Transverse colon (tissue), 4 donors: ENCODE measurements around the gene STOX1.

Experiments
- CTCF ChIP-seq, 5 experiments: fragments of 200-600 bp in 3 of 5; fragments of 450-650 bp in 2 of 5; sonication (generic) in 3 of 5; IDR thresholded peaks; 1 replicate in 2 of 5; 2 replicates in 3 of 5; pipeline ENCODE4 v1.5.1; 2016 to 2017; ENCODE audit warnings: antibody characterized with exemption in 5 of 5, inconsistent platforms in 3 of 5, mild to moderate bottlenecking in 2 of 5, moderate library complexity in 1 of 5
- EP300 ChIP-seq: sonication (generic); formaldehyde crosslinking; IDR thresholded peaks from one replicate; pipeline ENCODE4 v1.6.1; 2017; ENCODE audit warnings: antibody characterized with exemption, low read depth
- POLR2A ChIP-seq: fragments of 450-650 bp; IDR thresholded peaks from one replicate; pipeline ENCODE4 v1.6.1; 2016; ENCODE audit warnings: antibody characterized with exemption, mild to moderate bottlenecking, moderate library complexity
- POLR2AphosphoS5 ChIP-seq, 3 donors: sonication (generic); formaldehyde crosslinking; IDR thresholded peaks; one replicate each; pipeline ENCODE4 v1.6.1; 2016; ENCODE audit warnings: antibody characterized with exemption in 3 of 3

GRCh38 chr10:68897336-68897741, 70.0 kb downstream of the STOX1 start:
- TF ChIP-seq CTCF (IDR thresholded peaks at IDR 0.05): peak; percentile 28 to 60 (median 46)
- no peak for TF ChIP-seq POLR2AphosphoS5 (IDR thresholded peaks at IDR 0.05)
- TF ChIP-seq EP300: no peak
- no peak for TF ChIP-seq POLR2A
